OCI-M1 (cell line): ENCODE measurements around the gene LPP.
"Not testable (repeated sequence)": the region's sequence is repeated elsewhere in the genome, so short reads cannot be mapped to it uniquely, and the experiment has no call there.

ENCODE experiments used
- DNase-seq: peaks from one replicate; lab custom pipeline; 2025; lab: John Stamatoyannopoulos, UW

The LPP gene

DNA sequence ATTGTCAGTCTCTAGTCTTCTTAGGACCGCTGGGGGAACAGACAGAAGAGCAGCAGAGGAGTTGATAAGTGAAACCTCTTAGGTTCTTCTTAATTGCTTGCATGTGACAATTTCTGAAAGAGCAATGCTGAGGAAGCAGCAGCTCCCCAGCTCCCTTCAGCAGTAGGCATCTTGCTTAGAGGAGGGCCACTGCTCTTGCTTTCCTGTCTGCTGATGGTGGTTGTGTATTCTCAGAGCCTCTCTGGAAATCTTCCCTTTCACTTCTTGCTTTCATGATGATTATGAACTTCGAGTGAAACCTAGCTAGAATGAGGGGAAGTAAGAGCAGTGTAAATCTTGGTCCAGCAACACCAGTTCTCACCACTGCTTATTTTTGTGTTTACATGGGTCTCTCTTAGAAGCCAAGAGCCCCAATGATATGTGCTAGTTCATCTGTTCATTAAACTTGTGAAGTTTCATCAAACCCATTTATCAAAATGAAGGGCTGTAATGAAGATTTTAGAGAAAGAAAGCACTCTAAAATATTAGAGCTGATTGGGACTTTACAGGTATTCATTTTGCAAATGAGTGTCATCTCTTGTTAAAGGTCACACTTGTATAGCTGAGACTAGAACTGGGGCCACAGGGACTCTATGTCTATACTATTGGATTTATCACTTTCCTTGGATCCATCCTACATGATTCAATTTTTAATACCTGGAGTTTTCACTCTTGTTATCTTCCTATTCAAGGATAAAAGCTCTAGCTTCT is 246.7 kb downstream of the LPP start:
- DNase-seq: no peak

DNA sequence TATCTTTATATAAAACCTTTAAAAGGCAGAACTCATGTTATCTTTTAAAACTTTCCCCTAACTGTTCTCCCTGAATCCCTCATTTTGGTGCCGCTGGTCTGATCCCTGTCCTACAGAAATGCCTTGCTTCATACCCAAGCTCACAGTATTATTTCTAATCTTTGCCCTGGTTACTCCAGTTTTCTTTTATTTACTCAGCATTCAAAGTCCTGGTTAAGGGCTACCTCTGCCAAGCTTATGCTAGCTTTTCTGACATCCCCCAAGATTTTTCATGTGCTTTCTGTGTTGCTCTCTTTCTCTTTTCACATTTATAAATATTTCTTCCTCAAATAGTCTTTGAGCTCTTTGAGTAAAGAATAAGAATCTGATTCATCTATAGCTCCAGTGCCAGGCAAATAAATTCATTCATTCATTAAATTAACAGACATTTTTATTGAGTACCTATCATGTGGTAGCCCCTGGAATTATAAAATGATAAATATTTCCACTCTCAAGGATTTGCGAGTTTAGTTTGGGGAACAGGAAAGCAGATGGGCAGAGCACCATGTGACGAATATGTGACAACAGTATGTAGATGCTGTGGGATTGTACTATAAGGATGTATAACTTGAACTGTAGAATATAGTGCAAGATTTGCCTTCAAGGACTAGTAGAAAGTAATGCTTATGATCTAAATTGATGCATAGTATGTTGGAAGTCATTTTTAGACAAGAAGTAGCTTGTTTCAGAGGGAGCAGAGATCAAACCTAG is 247.5 kb downstream of the LPP start:
- no peak for DNase-seq

- no peak for DNase-seq
Measured at GRCh38 chr3:188402229-188402628, 248.3 kb downstream of the LPP start.

GRCh38 chr3:188403404-188403803 is 249.4 kb downstream of the LPP start:
- DNase-seq: peak; percentile 16

DNA sequence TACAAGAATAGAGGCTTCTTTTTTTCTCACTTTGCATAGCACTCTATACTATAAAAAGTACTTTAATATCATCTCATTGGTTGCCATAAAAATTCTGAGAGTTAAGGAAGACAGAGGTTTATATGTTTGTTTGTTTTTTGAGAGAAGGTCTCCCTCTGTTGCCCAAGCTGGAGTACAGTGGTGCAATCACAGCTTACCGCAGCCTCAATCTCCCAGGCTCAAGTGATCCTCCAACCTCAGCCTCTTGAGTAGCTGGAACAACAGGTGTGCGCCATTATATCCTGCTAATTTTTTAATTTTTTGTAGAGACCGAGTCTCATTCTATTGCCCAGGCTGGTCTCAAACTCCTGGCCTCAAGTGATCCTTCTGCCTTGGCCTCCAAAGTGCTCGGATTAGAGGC is 250.2 kb downstream of the LPP start:
- DNase-seq: no peak

GRCh38 chr3:188404701-188405100 is 250.7 kb downstream of the LPP start:
- no peak for DNase-seq

- DNase-seq: no peak
Measured at GRCh38 chr3:188407158-188407880, 253.4 kb downstream of the LPP start.

GRCh38 chr3:188408831-188409230 is 254.9 kb downstream of the LPP start:
- DNase-seq: no peak

DNA sequence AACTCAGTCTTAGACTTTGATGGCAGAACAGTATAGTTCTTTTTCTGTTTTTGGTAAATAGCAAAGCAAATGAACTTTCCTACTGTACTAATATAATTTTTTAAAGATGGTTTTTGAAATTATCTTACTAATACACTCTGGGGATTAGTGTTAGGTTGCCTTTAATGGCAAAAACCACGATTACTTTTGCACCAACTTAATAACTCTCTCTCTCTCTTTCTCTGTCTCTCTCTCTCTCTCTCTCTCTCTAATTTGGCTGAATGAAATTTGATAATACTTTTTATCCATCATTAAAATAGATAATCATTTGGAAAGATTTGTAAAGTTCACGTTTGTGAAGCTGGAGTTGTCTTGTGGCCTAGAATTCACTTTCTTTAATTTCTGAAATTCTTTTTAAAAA is 257.8 kb downstream of the LPP start:
- DNase-seq: no peak

DNA sequence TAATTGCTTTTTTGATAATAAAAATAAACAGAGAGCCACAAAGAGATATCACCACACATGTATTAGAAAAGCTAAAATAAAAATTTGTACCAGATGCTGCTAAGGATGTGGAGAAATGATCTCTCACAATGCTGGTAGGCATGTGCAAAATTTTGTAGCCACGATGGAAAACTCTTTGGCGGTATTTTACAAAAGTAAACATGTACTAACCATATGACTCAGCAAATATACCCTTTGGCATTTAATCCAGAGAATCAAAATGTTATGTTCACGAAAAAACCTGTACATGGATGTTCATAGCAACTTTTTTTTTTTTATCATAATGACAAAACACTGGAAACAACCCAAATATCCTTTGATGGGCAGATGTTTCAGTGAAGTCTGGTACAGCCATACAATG is 261.2 kb downstream of the LPP start:
- no peak for DNase-seq

- DNase-seq: no peak
Measured at GRCh38 chr3:188416041-188416440, 262.1 kb downstream of the LPP start.

GRCh38 chr3:188417271-188417696 is 263.3 kb downstream of the LPP start:
- DNase-seq: no peak

DNA sequence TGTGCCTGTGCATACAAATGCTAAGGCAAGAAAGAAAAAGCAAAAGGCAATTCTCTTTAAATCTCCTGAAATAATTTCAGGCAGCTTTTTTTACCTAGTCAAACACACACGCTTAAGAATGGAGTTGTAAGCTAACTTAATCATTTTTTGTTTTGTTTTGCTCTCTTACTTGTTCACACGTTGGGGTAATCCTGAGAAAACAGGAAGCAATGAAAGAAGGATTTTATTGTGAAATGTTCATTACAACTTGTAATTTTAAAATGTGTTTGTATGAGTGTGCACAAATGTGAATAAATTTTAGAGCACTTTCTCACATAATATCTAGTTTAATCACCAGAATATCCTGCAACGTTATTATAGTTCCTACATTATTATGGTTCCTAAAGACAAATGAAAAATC is 263.8 kb downstream of the LPP start:
- no peak for DNase-seq

DNA sequence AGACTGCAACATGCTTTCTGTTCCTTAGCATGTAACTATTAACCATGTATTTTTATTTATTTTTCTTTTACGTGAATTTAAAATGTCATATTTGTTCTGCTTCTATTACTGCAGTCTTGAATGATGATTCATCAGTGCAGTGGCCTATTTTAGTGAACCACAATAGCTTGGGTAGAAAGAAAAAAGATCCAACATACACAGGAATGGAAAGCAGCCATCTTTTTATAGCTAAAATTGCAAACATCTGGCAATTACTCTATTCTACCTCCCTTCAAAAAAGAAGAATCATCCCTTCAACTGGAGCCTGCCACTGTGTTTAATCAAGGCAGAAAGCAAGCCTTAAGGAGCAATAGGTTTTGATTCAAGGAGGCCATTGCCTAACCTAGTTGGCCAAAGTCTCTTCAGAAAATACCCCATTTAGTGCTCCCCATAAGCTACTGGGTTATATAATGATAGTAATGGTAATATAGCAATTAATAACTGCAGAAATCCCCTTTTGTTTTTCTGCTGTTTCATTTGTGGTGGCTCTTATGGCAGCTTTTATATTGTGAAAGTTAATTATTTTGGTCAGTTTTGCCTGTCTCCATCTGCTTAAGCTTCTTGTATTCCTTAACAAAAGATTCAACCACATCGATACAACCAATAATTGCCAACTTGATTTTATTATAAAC is 267.3 kb downstream of the LPP start:
- DNase-seq: no peak

- no peak for DNase-seq
Measured at GRCh38 chr3:188421836-188422540, 268.0 kb downstream of the LPP start.

DNA sequence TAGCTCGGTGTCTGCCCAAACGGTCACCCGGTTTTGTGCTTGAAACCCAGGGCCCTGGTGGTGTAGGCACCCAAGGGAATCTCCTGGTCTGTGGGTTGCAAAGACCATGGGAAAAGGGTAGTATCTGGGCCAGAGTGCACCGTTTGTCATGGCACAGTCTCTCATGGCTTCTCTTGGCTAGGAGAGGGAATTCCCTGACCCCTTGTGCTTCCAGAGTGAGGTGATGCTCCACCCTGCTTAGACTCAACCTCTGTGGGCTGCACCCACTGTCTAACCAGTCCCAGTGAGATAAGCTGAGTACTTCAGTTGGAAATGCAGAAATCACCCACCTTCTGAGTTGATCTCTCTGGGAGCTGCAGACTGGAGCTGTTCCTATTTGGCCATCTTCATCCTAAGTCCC is 274.0 kb downstream of the LPP start:
- not testable (repeated sequence) for DNase-seq

DNA sequence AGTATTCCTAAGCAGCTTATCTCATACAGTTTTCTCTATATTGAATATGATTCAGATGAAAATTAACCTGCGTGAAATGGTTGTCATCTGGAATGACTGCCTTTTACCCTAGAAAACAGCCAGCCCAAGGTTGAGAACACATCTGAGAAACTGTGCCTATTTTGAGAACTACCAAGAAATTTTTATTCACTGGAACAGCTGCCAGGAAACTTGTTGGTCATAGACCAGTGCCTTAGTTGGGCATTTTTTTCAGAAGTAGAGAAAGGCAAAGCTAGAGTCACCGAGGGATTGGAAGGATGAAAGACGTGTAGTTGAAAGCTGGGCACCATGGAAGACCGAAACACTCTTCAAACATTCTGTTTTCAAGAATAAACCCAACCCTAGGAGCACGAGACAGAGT is 277.1 kb downstream of the LPP start:
- no peak for DNase-seq

GRCh38 chr3:188431553-188431952 is 277.6 kb downstream of the LPP start:
- no peak for DNase-seq

- no peak for DNase-seq
Measured at GRCh38 chr3:188432802-188433520, 279.0 kb downstream of the LPP start.

- no peak for DNase-seq
Measured at GRCh38 chr3:188433521-188434150, 279.7 kb downstream of the LPP start.

DNA sequence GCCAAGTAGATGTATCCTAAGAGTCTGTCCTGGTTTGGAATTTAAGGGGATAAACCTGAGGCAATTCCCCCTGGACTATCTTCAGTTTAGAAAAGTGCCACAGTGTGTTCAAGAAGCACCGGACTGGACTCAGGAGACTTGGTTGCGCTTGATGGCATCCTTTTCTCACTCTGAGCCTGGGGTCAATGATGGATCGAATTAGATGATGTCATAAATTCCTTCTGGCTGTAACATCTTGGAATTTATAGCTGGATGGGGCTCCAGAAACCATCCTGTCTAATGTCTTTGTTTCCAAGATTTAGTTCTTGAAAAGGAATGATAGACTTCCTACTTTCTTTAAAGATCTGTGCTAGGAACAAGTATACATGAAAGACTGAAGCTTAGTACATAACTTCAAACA is 280.6 kb downstream of the LPP start:
- DNase-seq: no peak
